Ishikawa (cell line): ENCODE results near the gene SDK1.

Source experiments
- EP300 ChIP-seq: IDR thresholded peaks from 2 replicates; pipeline ENCODE4 v1.6.1; 2012; ENCODE audit warnings: borderline replicate concordance
- FOXM1 ChIP-seq: IDR thresholded peaks from 2 replicates; pipeline ENCODE4 v1.6.1; 2012; ENCODE audit warnings: low read depth, borderline replicate concordance
- MAX ChIP-seq: IDR thresholded peaks from 2 replicates; pipeline ENCODE4 v1.6.1; 2012
- NFIC ChIP-seq: IDR thresholded peaks from 2 replicates; pipeline ENCODE4 v1.6.1; 2012
- RAD21 ChIP-seq: IDR thresholded peaks from 2 replicates; pipeline ENCODE4 v1.6.1; 2012; ENCODE audit warnings: low read depth
- REST ChIP-seq: IDR thresholded peaks from 2 replicates; pipeline ENCODE4 v1.6.1; 2012; ENCODE audit warnings: low read depth, mild to moderate bottlenecking
- TAF1 ChIP-seq: IDR thresholded peaks from 2 replicates; pipeline ENCODE4 v1.6.1; 2012; ENCODE audit warnings: low read depth, mild to moderate bottlenecking
- TCF12 ChIP-seq: IDR thresholded peaks from 2 replicates; pipeline ENCODE4 v1.6.1; 2012; ENCODE audit warnings: low read depth
- USF1 ChIP-seq: IDR thresholded peaks from 2 replicates; pipeline ENCODE4 v1.6.1; 2012
- YY1 ChIP-seq: IDR thresholded peaks from 2 replicates; pipeline ENCODE4 v1.6.1; 2012; ENCODE audit warnings: low read depth

DNA sequence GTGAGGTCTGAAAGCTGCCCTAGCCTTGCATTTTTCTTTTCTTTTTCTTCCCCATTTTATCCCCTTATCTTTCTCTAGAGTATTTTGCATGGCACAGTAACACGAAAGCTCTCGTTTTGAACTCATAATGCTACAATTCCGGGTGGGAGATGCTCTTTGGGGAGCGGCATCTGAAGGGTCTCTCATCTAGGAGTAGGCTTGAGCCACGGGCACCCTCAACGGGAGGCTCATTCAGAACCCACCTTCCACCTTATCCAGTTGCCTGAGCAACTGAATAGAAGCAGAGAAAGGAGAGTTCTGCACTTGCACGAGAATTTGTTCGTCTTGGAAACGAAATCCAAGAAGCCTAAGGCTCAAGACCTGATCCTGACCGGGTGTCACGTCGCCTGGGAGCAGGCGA is 777.5 kb downstream of the SDK1 start:
- TF ChIP-seq FOXM1 (no peak), TAF1 (no peak), REST (no peak), USF1 (no peak), RAD21 (no peak), TCF12 (no peak), MAX (no peak), EP300 (no peak), NFIC (no peak), YY1 (no peak)
